Spinal cord (tissue), 10 donors: ENCODE data around the gene ISG20L2. TPM values are rescaled to one million over a fixed set of nuclear protein-coding genes. Genes with fewer than 3 reads are reported as not detected.

Experiments
- DNase-seq, 6 donors: peaks; one replicate each; pipeline versions ENCODE4 v3.0.0 to v3.0.0-alpha.2; 2013 to 2015; ENCODE audit warnings: low spot score in 6 of 6, low read depth in 4 of 6
- H3K27ac ChIP-seq: one replicate; pipeline ENCODE4 v1.5.1; 2013; ENCODE audit warnings: low read depth, low read length, control low read depth
- H3K27me3 ChIP-seq: one replicate; pipeline ENCODE4 v1.6.1; 2013; ENCODE audit warnings: low read length; ENCODE audit not compliant: control insufficient read depth, insufficient read depth
- H3K36me3 ChIP-seq: one replicate; pipeline ENCODE4 v1.6.1; 2013; ENCODE audit warnings: low read length; ENCODE audit not compliant: control insufficient read depth, insufficient read depth
- H3K4me1 ChIP-seq: one replicate; pipeline ENCODE4 v1.6.1; 2013; ENCODE audit warnings: low read length; ENCODE audit not compliant: control insufficient read depth, insufficient read depth
- H3K4me3 ChIP-seq: one replicate; pipeline ENCODE4 v1.5.1; 2013; ENCODE audit warnings: low read depth, low read length, control low read depth
- H3K9me3 ChIP-seq: one replicate; pipeline ENCODE4 v1.6.1; 2013; ENCODE audit warnings: low read length; ENCODE audit not compliant: control insufficient read depth, insufficient read depth
- WGBS: methylation state at CpG from one replicate; pipeline ENCODE4 v1.1.5; 2013; ENCODE audit warnings: missing lambda C conversion rate; ENCODE audit not compliant: insufficient coverage; 5-methylcytosine and 5-hydroxymethylcytosine counted together
- polyA plus RNA-seq, 2 donors: library from polyadenylated mRNA; unstranded; fragments of 120-200 nt; gene quantifications; one replicate each; pipeline ENCODE4 v1.2.1, GENCODE V29; 2013; ENCODE audit not compliant: insufficient read length in 2 of 2
- total RNA-seq, 2 donors: library from RNA; depleted of rRNA in 1 of 2; stranded (reverse); fragments of 120-200 nt in 1 of 2; fragments of >200 nt in 1 of 2; gene quantifications; one replicate each; pipeline versions ENCODE4 v1.2.3 to v1.2.4, GENCODE V29; 2013 to 2014
- donor health status: healthy.

Gene ISG20L2
- total and polyA plus RNA-seq, 4 donors: 9.2 to 39.2 (median 32.0) TPM

GRCh38 chr1:156682166-156682890, 46.2 kb downstream of the ISG20L2 start:
- no peak for DNase-seq
- H3K27me3 ChIP-seq: peaks cover 11% of the 10 kb centered on the region
- no peaks in the 10 kb centered on the region for H3K9me3 ChIP-seq
- no peaks in the 10 kb centered on the region for H3K36me3 ChIP-seq
- no peak overlapping the region for H3K27ac ChIP-seq
- no peak overlapping the region for H3K4me3 ChIP-seq
- 100% methylated on average over 1 of the region's 5 CpGs for WGBS
- H3K4me1 ChIP-seq: peaks cover 7% of the 10 kb centered on the region

- H3K36me3 ChIP-seq: no peaks in the 10 kb centered on the region
- no peaks in the 10 kb centered on the region for H3K9me3 ChIP-seq
- no peak overlapping the region for H3K4me3 ChIP-seq
- peaks cover 15% of the 10 kb centered on the region for H3K4me1 ChIP-seq
- WGBS: 97% methylated on average over 4 of the region's 8 CpGs
- no peak overlapping the region for H3K27ac ChIP-seq
- peaks cover 15% of the 10 kb centered on the region for H3K27me3 ChIP-seq
- DNase-seq: no peak
Measured at GRCh38 chr1:156681196-156681960, 47.2 kb downstream of the ISG20L2 start.

- H3K27me3 ChIP-seq: peaks cover 19% of the 10 kb centered on the region
- DNase-seq: no peak
- H3K36me3 ChIP-seq: peaks cover 2% of the 10 kb centered on the region
- 100% methylated on average over 1 of the region's 2 CpGs for WGBS
- H3K9me3 ChIP-seq: no peaks in the 10 kb centered on the region
- H3K4me3 ChIP-seq: no peak overlapping the region
- H3K4me1 ChIP-seq: peaks cover 28% of the 10 kb centered on the region
- H3K27ac ChIP-seq: no peak overlapping the region
Measured at GRCh38 chr1:156680056-156680455, 48.5 kb downstream of the ISG20L2 start.

- peaks cover 17% of the 10 kb centered on the region for H3K36me3 ChIP-seq
- WGBS: 2% methylated on average over 10 of the region's 22 CpGs
- H3K4me3 ChIP-seq: peak overlapping the region; percentile 71
- no peaks in the 10 kb centered on the region for H3K9me3 ChIP-seq
- peaks cover 19% of the 10 kb centered on the region for H3K27me3 ChIP-seq
- H3K27ac ChIP-seq: peak overlapping the region; percentile 75
- DNase-seq: peak in 2 of 6 donors; percentile 89 to 93
- H3K4me1 ChIP-seq: peaks cover 49% of the 10 kb centered on the region
Measured at GRCh38 chr1:156677616-156678596, 50.7 kb downstream of the ISG20L2 start.

GRCh38 chr1:156676820-156677615, 51.5 kb downstream of the ISG20L2 start, which contains the start of gene NES:
NES (minus strand) TSS chr1:156677407; CDS start chr1:156677264, 143 bp downstream.
- H3K27me3 ChIP-seq: peaks cover 19% of the 10 kb centered on the region
- H3K4me3 ChIP-seq: peak within 1 kb of the TSS; percentile 71
- H3K27ac ChIP-seq: peak within 1 kb of the TSS; percentile 75
- 2% methylated on average over 70 of the region's 70 CpGs for WGBS
- peaks cover 22% of the 10 kb centered on the region for H3K36me3 ChIP-seq
- peak in 2 of 6 donors; percentile 85 to 92 for DNase-seq
- no peaks in the 10 kb centered on the region for H3K9me3 ChIP-seq
- H3K4me1 ChIP-seq: peaks cover 54% of the 10 kb centered on the region

GRCh38 chr1:156676114-156676819, 52.3 kb downstream of the ISG20L2 start:
- Histone ChIP-seq H3K4me1 (peaks cover 54% of the 10 kb centered on the region), H3K27me3 (peaks cover 19% of the 10 kb centered on the region), H3K4me3 (peak overlapping the region; percentile 71), H3K36me3 (peaks cover 22% of the 10 kb centered on the region), H3K9me3 (no peaks in the 10 kb centered on the region), H3K27ac (peak overlapping the region; percentile 75)
- 10% methylated on average over 49 of the region's 49 CpGs for WGBS
- DNase-seq: no peak

- Histone ChIP-seq H3K4me1 (peaks cover 62% of the 10 kb centered on the region), H3K27me3 (peaks cover 19% of the 10 kb centered on the region), H3K4me3 (peak overlapping the region; percentile 71), H3K9me3 (no peaks in the 10 kb centered on the region), H3K36me3 (peaks cover 30% of the 10 kb centered on the region), H3K27ac (peak overlapping the region; percentile 83)
- WGBS: 29% methylated on average over 12 of the region's 18 CpGs
- DNase-seq: peak in 2 of 6 donors; percentile 53
Measured at GRCh38 chr1:156675210-156676113, 53.1 kb downstream of the ISG20L2 start.
